ENCODE measurements around the gene GDI1.

Gene GDI1

GRCh38 chrX:154445776-154446175, 8.8 kb downstream of the GDI1 start:
- TF ChIP-seq CTCF (IDR thresholded peaks at IDR 0.05; ENCODE audit: unreplicated experiment in 3 of 3), result no peak

GRCh38 chrX:154446430-154446829, 9.5 kb downstream of the GDI1 start:
- H3K9me3 Mint-ChIP-seq, result peaks cover 13% of the 10 kb centered on the region
- peaks cover 9% of the 10 kb centered on the region for H3K36me3 Mint-ChIP-seq (ENCODE audit: low read depth)
- no peak for TF ChIP-seq CTCF (IDR thresholded peaks at IDR 0.05; ENCODE audit: unreplicated experiment in 3 of 3)
- H3K27ac Mint-ChIP-seq, result no peak overlapping the region
- peak overlapping the region; percentile 49 to 66 (median 51) for H3K4me3 Mint-ChIP-seq
- no peaks in the 10 kb centered on the region for H3K27me3 Mint-ChIP-seq (ENCODE audit: low read depth)
- H3K4me1 Mint-ChIP-seq, result no peaks in the 10 kb centered on the region

More at GRCh38 chrX:154445776-154446175, 8.8 kb downstream of the GDI1 start:
- Mint-ChIP-seq H3K9me3 (peaks cover 13% of the 10 kb centered on the region), H3K4me1 (no peaks in the 10 kb centered on the region), H3K36me3 (ENCODE audit: low read depth) (peaks cover 9% of the 10 kb centered on the region), H3K27me3 (ENCODE audit: low read depth) (no peaks in the 10 kb centered on the region), H3K4me3 (peak overlapping the region; percentile 49 to 66 (median 51)), H3K27ac (no peak overlapping the region)

GRCh38 chrX:154448484-154448883, 11.5 kb downstream of the GDI1 start:
- H3K27ac Mint-ChIP-seq, result no peak overlapping the region
- H3K9me3 Mint-ChIP-seq, result peaks cover 15% of the 10 kb centered on the region
- no peaks in the 10 kb centered on the region for H3K4me1 Mint-ChIP-seq
- TF ChIP-seq CTCF (IDR thresholded peaks at IDR 0.05; ENCODE audit: unreplicated experiment in 3 of 3), result no peak
- H3K27me3 Mint-ChIP-seq (ENCODE audit: low read depth), result no peaks in the 10 kb centered on the region
- peaks cover 15% of the 10 kb centered on the region for H3K36me3 Mint-ChIP-seq (ENCODE audit: low read depth)
- H3K4me3 Mint-ChIP-seq, result no peak overlapping the region

GRCh38 chrX:154449618-154450017, 12.7 kb downstream of the GDI1 start:
- peaks cover 20% of the 10 kb centered on the region for H3K9me3 Mint-ChIP-seq
- TF ChIP-seq CTCF (IDR thresholded peaks at IDR 0.05; ENCODE audit: unreplicated experiment in 3 of 3), result no peak
- no peaks in the 10 kb centered on the region for H3K27me3 Mint-ChIP-seq (ENCODE audit: low read depth)
- no peaks in the 10 kb centered on the region for H3K4me1 Mint-ChIP-seq
- H3K27ac Mint-ChIP-seq, result no peak overlapping the region
- no peak overlapping the region for H3K4me3 Mint-ChIP-seq
- H3K36me3 Mint-ChIP-seq (ENCODE audit: low read depth), result peaks cover 21% of the 10 kb centered on the region

GRCh38 chrX:154450312-154450711, 13.4 kb downstream of the GDI1 start:
- Mint-ChIP-seq H3K9me3 (peaks cover 22% of the 10 kb centered on the region), H3K4me1 (no peaks in the 10 kb centered on the region), H3K36me3 (ENCODE audit: low read depth) (peaks cover 22% of the 10 kb centered on the region), H3K27ac (no peak overlapping the region), H3K27me3 (ENCODE audit: low read depth) (no peaks in the 10 kb centered on the region), H3K4me3 (no peak overlapping the region)
- no peak for TF ChIP-seq CTCF (IDR thresholded peaks at IDR 0.05; ENCODE audit: unreplicated experiment in 3 of 3)

GRCh38 chrX:154452823-154453222, 15.9 kb downstream of the GDI1 start:
- Mint-ChIP-seq H3K9me3 (peaks cover 19% of the 10 kb centered on the region), H3K36me3 (ENCODE audit: low read depth) (peaks cover 20% of the 10 kb centered on the region)
- no peak for TF ChIP-seq CTCF (IDR thresholded peaks at IDR 0.05; ENCODE audit: unreplicated experiment in 3 of 3)

More at GRCh38 chrX:154452823-154453222, 15.9 kb downstream of the GDI1 start:
- no peak overlapping the region for H3K27ac Mint-ChIP-seq
- H3K4me1 Mint-ChIP-seq, result peaks cover 5% of the 10 kb centered on the region
- no peaks in the 10 kb centered on the region for H3K27me3 Mint-ChIP-seq (ENCODE audit: low read depth)
- H3K4me3 Mint-ChIP-seq, result no peak overlapping the region
